Prostate gland (tissue), 2 donors: ENCODE measurements around the gene CDC14A.

ENCODE experiments used
- CTCF ChIP-seq, 4 experiments: fragments of 200-600 bp in 2 of 4; fragments of 450-650 bp in 2 of 4; sonication (generic) in 2 of 4; IDR thresholded peaks; 1 replicate in 3 of 4; 2 replicates in 1 of 4; pipeline ENCODE4 v1.5.1; 2016 to 2019; ENCODE audit warnings: antibody characterized with exemption in 4 of 4, mild to moderate bottlenecking in 2 of 4, moderate library complexity in 2 of 4
- POLR2A ChIP-seq: fragments of 450-650 bp; IDR thresholded peaks from one replicate; pipeline ENCODE4 v1.6.1; 2016; ENCODE audit warnings: antibody characterized with exemption, mild to moderate bottlenecking

- TF ChIP-seq POLR2A, result no peak
- no peak for TF ChIP-seq CTCF (IDR thresholded peaks at IDR 0.05)
Measured at GRCh38 chr1:100309863-100310262, 42.4 kb upstream of the CDC14A start.
